Keratinocyte (primary cell): ENCODE results near the gene PRAMEF15.
"Not testable (repeated sequence)": the region's sequence is repeated elsewhere in the genome, so short reads cannot be mapped to it uniquely, and the experiment has no call there.

Experiments
- CTCF ChIP-seq, 3 experiments: IDR thresholded peaks in 1 of 3; conservative IDR thresholded peaks in 1 of 3; optimal IDR thresholded peaks in 1 of 3; 2 replicates in 2 of 3; 3 replicates in 1 of 3; pipeline versions ENCODE3 to v1.5.1; 2011; ENCODE audit warnings: low read length in 3 of 3, mild to moderate bottlenecking in 3 of 3, moderate library complexity in 2 of 3, control low read depth in 1 of 3, inconsistent platforms in 1 of 3; ENCODE audit not compliant: insufficient read depth in 2 of 3; ENCODE audit errors: extremely low read depth in 1 of 3
- EZH2 ChIP-seq: IDR thresholded peaks from one replicate; pipeline ENCODE4 v1.6.1; 2012; ENCODE audit warnings: inconsistent platforms, mild to moderate bottlenecking, low read length, moderate library complexity

- TF ChIP-seq EZH2; CTCF (optimal IDR thresholded peaks at IDR 0.05 in 1 of 3, IDR thresholded peaks at IDR 0.05 in 1 of 3, conservative IDR thresholded peaks at IDR 0.05 in 1 of 3; ENCODE audit: extremely low read depth in 1 of 3, insufficient read depth in 2 of 3, low read length in 3 of 3): not testable (repeated sequence)
These were observed 39.1 kb downstream of the PRAMEF15 start for GRCh38 chr1:13354475-13354874.
